ENCODE data around the gene NFATC4. TPM values are rescaled to one million over a fixed set of nuclear protein-coding genes. Genes with fewer than 3 reads are reported as not detected.
A peak's percentile ranks its signal among the peaks of the same experiment; 100 is the strongest.

Gene NFATC4
- total RNA-seq, 1 donor from 2014 or later = 42.4 TPM

GRCh38 chr14:24392325-24393091 lies 24.5 kb downstream of the NFATC4 start:
- no peak for TF ChIP-seq CTCF (IDR thresholded peaks at IDR 0.05; ENCODE audit: unreplicated experiment)
- H3K27ac Mint-ChIP-seq (ENCODE audit: unreplicated experiment) = no peak overlapping the region
- DNase-seq (ENCODE audit: low spot score) = no peak

GRCh38 chr14:24394275-24394674 lies 26.3 kb downstream of the NFATC4 start:
- no peak for DNase-seq (ENCODE audit: low spot score)
- Mint-ChIP-seq H3K27ac (ENCODE audit: unreplicated experiment) (no peak overlapping the region), H3K27me3 (ENCODE audit: unreplicated experiment) (peaks cover 3% of the 10 kb centered on the region), H3K4me1 (ENCODE audit: unreplicated experiment) (peaks cover 29% of the 10 kb centered on the region), H3K36me3 (ENCODE audit: low read depth, unreplicated experiment) (no peaks in the 10 kb centered on the region), H3K9me3 (ENCODE audit: unreplicated experiment) (no peaks in the 10 kb centered on the region), H3K4me3 (ENCODE audit: unreplicated experiment) (no peak overlapping the region)
- TF ChIP-seq CTCF (IDR thresholded peaks at IDR 0.05; ENCODE audit: unreplicated experiment) = no peak

More at GRCh38 chr14:24392325-24393091, 24.5 kb downstream of the NFATC4 start:
- Mint-ChIP-seq H3K4me3 (ENCODE audit: unreplicated experiment) (no peak overlapping the region), H3K9me3 (ENCODE audit: unreplicated experiment) (no peaks in the 10 kb centered on the region), H3K36me3 (ENCODE audit: low read depth, unreplicated experiment) (no peaks in the 10 kb centered on the region), H3K27me3 (ENCODE audit: unreplicated experiment) (peaks cover 3% of the 10 kb centered on the region), H3K4me1 (ENCODE audit: unreplicated experiment) (peaks cover 31% of the 10 kb centered on the region)

- no peak for TF ChIP-seq CTCF (IDR thresholded peaks at IDR 0.05; ENCODE audit: unreplicated experiment)
- Mint-ChIP-seq H3K4me3 (ENCODE audit: unreplicated experiment) (no peak overlapping the region), H3K9me3 (ENCODE audit: unreplicated experiment) (no peaks in the 10 kb centered on the region), H3K27ac (ENCODE audit: unreplicated experiment) (no peak overlapping the region), H3K4me1 (ENCODE audit: unreplicated experiment) (peaks cover 32% of the 10 kb centered on the region), H3K36me3 (ENCODE audit: low read depth, unreplicated experiment) (no peaks in the 10 kb centered on the region), H3K27me3 (ENCODE audit: unreplicated experiment) (peaks cover 8% of the 10 kb centered on the region)
- DNase-seq (ENCODE audit: low spot score) = no peak
Observed at GRCh38 chr14:24395609-24396582, 27.9 kb downstream of the NFATC4 start.

GRCh38 chr14:24397639-24398292 lies 29.8 kb downstream of the NFATC4 start:
- Mint-ChIP-seq H3K27ac (ENCODE audit: unreplicated experiment) (peak overlapping the region; percentile 70), H3K4me1 (ENCODE audit: unreplicated experiment) (peaks cover 36% of the 10 kb centered on the region), H3K36me3 (ENCODE audit: low read depth, unreplicated experiment) (no peaks in the 10 kb centered on the region), H3K9me3 (ENCODE audit: unreplicated experiment) (no peaks in the 10 kb centered on the region), H3K27me3 (ENCODE audit: unreplicated experiment) (peaks cover 10% of the 10 kb centered on the region), H3K4me3 (ENCODE audit: unreplicated experiment) (peak overlapping the region; percentile 61)
- TF ChIP-seq CTCF (IDR thresholded peaks at IDR 0.05; ENCODE audit: unreplicated experiment) = no peak
- DNase-seq (ENCODE audit: low spot score) = no peak
